Upper lobe of right lung (tissue), 1 donor: Measurements from ENCODE around the gene IDUA. TPM values are rescaled to one million over a fixed set of nuclear protein-coding genes. Genes with fewer than 3 reads are reported as not detected.
"Not testable (repeated sequence)": the region's sequence is repeated elsewhere in the genome, so short reads cannot be mapped to it uniquely, and the experiment has no call there.

Experiments used
- ATAC-seq: fragments of 200-7000 bp; cut with Tn5 transposase; one replicate; pipeline ENCODE4 v1.9.1; 2020; ENCODE audit warnings: mild to moderate bottlenecking, moderate library complexity
- DNase-seq: peaks from one replicate; pipeline ENCODE4 v3.0.0-alpha.2; 2020
- H3K27ac ChIP-seq: fragments of 200-600 bp; one replicate; pipeline ENCODE4 v1.8.0; 2022
- H3K27me3 ChIP-seq: fragments of 200-600 bp; one replicate; pipeline ENCODE4 v1.8.0; 2022; ENCODE audit warnings: mild to moderate bottlenecking
- H3K36me3 ChIP-seq: fragments of 200-600 bp; one replicate; pipeline ENCODE4 v1.8.0; 2022
- H3K4me1 ChIP-seq: fragments of 200-600 bp; one replicate; pipeline ENCODE4 v1.8.0; 2022
- H3K4me3 ChIP-seq: fragments of 200-600 bp; one replicate; pipeline ENCODE4 v1.8.0; 2022; ENCODE audit warnings: mild to moderate bottlenecking
- H3K9me3 ChIP-seq: fragments of 200-600 bp; one replicate; pipeline ENCODE4 v1.8.0; 2022
- CTCF ChIP-seq: fragments of 200-600 bp; IDR thresholded peaks from one replicate; pipeline ENCODE4 v1.8.0; 2022; ENCODE audit warnings: antibody characterized with exemption
- intact Hi-C: fragments of 100-400 bp; cut with DNase I; formaldehyde crosslinking; loops from one replicate; pipeline ENCODE4 v1.11.0; 2022
- total RNA-seq: library from RNA; stranded (reverse); fragmentation: NEBNext Ultra II Directional; extraction: Animal tissue kit (Norgen Biotek cat#: 25700); gene quantifications from one replicate; pipeline ENCODE4 v1.2.1, GENCODE V29; 2021
- donor health status: DM: no; HTN: yes; CAD: no; lungs with severe emphysema.

The IDUA gene
- total RNA-seq, 1 donor from 2014 or later, result 49.2 TPM

DNA sequence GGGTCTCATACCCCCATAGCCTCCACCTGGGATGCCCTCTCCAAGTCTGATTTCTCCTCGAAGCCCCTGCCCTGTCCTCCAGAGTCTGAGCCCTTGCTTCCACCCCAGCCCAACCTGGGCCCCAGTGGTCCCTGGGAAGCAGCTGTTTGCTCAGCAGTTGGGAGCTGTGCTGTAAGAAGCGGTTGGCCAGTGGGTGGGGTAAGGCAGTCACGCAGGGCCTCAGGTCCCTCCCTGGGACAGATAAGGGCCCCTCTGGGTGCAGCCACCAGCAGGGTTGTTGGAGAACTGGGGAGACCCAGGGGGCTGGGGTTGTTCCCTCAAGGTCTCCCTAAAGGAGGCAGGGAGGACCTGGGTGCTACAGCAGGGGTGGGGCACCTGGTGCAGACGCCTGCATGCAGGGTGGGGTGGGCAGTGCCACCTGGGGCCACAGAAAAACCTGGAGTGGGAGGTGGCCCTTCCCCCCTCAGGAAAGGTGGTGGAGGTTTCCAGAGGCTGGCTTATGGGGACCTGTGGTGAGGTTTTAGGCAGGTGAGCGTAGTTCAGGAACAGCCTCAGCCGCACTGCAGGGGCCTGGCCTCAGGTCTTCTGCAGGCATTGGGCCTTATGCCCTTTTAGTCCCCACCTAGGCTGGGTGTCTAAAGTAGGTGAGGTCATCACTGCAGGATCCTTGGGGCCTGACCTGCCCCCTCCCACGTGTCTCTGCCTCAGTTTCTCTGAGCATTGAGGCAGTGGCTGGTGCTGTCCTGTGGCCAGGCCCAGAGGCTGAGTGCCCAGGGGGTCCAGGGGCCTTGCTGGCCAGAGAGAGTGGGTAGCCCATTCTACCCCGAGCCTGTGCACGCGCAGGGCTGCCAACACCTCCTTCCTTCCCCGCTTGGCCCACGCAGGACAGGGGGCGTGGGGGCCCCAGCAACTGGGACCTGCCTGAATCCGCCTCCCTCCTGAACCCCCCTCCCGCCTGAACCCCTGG lies 9.5 kb downstream of the IDUA start:
- Histone ChIP-seq H3K27ac (no peak overlapping the region), H3K27me3 (peaks cover 33% of the 10 kb centered on the region), H3K4me1 (peaks cover 17% of the 10 kb centered on the region), H3K36me3 (no peaks in the 10 kb centered on the region), H3K4me3 (no peak overlapping the region), H3K9me3 (no peaks in the 10 kb centered on the region)
- no peak for TF ChIP-seq CTCF
- intact Hi-C loops, result no loop called here
- ATAC-seq (no peak), DNase-seq (no peak)

DNA sequence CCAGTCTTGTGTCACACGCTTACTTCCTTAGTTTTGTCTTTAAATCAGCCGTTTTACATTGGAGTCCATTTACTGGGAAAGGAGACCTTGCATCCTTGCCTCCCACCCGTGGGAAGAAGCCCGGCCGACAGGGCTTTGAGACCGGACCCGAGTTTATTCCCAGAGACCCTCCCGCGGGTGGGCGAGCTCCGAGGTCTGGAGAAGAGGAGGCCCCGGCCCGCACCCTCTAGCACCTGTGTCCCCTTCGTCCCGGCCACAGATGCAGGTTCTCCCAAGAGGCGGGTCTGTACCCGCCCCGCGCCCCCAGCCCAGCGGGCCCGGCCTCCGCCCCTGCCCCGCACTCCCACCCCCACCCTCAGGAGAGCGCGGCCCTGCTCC lies 10.1 kb downstream of the IDUA start:
- no peaks in the 10 kb centered on the region for H3K9me3 ChIP-seq
- H3K27ac ChIP-seq, result no peak overlapping the region
- H3K36me3 ChIP-seq, result no peaks in the 10 kb centered on the region
- H3K27me3 ChIP-seq, result peaks cover 40% of the 10 kb centered on the region
- H3K4me3 ChIP-seq, result no peak overlapping the region
- intact Hi-C loops, result no loop called here
- ATAC-seq (no peak), DNase-seq (no peak)
- peaks cover 20% of the 10 kb centered on the region for H3K4me1 ChIP-seq
- no peak for TF ChIP-seq CTCF

DNA sequence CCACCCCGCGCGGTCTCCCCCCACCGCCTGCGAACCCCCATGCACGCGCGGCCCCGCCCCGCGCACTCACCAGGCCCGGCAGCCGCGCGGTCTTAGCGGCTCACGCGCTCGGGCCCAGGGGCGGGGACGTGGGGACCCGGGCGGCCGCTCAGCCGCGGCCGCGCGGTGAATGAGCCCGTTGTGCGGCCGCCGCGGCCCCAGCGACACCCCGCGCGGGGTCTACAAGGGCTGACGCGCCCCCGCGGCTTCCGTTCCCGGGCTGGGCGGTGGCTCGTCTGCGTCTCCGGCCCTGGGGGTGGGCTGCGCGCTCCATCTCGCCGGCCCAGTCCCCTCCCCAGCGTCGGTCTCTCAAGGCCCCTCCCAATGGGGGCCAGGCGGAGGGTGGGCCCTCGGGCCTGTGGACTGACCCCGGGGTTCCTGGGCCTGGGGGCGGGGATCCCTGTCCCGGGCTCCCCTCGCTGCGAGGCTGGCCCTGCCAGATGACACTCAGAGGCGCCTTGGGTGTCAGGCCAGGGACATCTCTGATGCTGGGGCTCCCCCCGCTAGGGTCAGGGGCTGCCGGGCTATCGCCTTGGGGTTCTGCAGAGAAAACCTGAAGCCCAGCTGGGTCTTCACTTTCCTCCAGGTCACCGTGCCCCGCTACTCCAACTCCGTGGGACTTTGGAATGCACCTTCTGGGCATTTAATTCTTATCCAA lies 10.7 kb downstream of the IDUA start:
- Histone ChIP-seq H3K36me3 (no peaks in the 10 kb centered on the region), H3K9me3 (no peaks in the 10 kb centered on the region), H3K27ac (no peak overlapping the region), H3K4me1 (peaks cover 21% of the 10 kb centered on the region), H3K4me3 (no peak overlapping the region), H3K27me3 (peaks cover 45% of the 10 kb centered on the region)
- intact Hi-C loops, result no loop called here
- no peak for TF ChIP-seq CTCF
- no peak for DNase-seq
- ATAC-seq, result peak; percentile 20

DNA sequence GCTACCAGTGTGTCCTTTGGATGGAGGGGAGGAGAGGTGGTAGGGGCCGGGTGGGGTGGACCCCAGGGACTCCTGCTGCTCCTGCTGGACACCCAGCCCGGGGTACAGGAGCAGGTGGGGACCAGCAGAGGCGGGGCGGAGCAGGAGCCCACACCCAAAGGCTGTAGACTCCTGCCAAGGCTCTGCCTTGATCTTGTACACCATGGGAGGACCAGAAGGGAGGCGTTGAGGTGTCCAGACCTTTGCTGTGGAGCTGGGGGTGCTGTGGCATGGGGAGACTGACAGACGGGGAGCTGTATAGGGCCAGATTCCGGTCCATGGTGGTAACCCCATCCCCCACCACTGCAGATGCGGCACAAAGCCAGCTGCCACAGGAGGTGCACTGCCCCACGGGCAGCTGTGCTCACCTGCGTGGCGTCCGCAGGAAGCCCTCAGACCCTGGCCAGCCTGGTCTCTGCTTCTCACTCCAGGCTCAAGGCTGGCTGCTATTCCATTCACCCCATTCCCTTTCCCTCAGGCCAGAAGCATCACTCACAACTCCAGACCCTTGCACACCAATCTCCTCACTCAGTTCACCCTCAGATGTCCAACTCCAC lies 11.3 kb downstream of the IDUA start:
- no peak for DNase-seq
- H3K4me1 ChIP-seq, result peaks cover 19% of the 10 kb centered on the region
- intact Hi-C loops, result no loop called here
- ATAC-seq, result no peak
- no peaks in the 10 kb centered on the region for H3K36me3 ChIP-seq
- H3K9me3 ChIP-seq, result no peaks in the 10 kb centered on the region
- peaks cover 52% of the 10 kb centered on the region for H3K27me3 ChIP-seq
- no peak for TF ChIP-seq CTCF
- H3K27ac ChIP-seq, result no peak overlapping the region
- H3K4me3 ChIP-seq, result no peak overlapping the region

DNA sequence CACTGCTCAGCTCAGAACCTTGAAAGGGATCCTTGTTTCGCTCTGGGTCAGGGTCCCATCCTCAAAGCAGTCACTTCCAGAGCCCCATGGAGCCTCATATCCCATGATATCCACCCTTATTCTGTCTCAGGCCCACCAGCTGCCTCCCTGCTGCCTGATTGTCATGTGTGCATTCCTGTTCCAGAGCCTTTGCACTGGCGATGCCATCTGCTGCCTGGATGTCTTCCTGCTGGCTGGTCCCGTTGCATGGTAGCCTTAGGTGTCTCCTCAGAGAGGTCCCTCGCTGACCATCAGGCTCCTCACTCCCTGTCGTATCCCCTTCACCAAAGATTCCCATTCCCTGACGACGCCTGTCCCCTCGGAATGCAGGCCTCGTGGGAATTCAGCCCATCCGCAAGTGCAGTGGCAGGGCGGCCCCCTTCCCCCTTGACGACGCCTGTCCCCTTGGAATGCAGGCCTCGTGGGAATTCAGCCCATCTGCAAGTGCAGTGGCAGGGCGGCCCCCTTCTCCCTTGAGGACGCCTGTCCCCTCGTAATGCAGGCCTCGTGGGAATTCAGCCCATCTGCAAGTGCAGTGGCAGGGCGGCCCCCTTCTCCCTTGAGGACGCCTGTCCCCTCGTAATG lies 12.5 kb downstream of the IDUA start:
- H3K4me3 ChIP-seq, H3K36me3 ChIP-seq, DNase-seq, H3K9me3 ChIP-seq, intact Hi-C loops, H3K27ac ChIP-seq, ATAC-seq: not testable (repeated sequence)
- Histone ChIP-seq H3K27me3 (peaks cover 63% of the 10 kb centered on the region), H3K4me1 (peaks cover 19% of the 10 kb centered on the region)
